Right lobe of liver (tissue), 4 donors: ENCODE results near the gene GMPR.

ENCODE experiments used
- POLR2A ChIP-seq: fragments of 450-650 bp; IDR thresholded peaks from one replicate; pipeline ENCODE4 v1.6.1; 2017; ENCODE audit warnings: antibody characterized with exemption, mild to moderate bottlenecking
- TF ChIP-seq, protein P1 (sequence below), 4 donors: fragments of 200-600 bp in 3 of 4; fragments of 450-650 bp in 1 of 4; IDR thresholded peaks; one replicate each; pipeline versions ENCODE4 v1.5.1 to v1.8.0; 2016 to 2022; ENCODE audit warnings: antibody characterized with exemption in 4 of 4, mild to moderate bottlenecking in 2 of 4
- donor health status: DM: no; HTN: no; CAD: no.
- donor health status: DM: no; HTN: no; CAD: no.
- donor health status: DM: no; HTN: yes; CAD: no.

DNA sequence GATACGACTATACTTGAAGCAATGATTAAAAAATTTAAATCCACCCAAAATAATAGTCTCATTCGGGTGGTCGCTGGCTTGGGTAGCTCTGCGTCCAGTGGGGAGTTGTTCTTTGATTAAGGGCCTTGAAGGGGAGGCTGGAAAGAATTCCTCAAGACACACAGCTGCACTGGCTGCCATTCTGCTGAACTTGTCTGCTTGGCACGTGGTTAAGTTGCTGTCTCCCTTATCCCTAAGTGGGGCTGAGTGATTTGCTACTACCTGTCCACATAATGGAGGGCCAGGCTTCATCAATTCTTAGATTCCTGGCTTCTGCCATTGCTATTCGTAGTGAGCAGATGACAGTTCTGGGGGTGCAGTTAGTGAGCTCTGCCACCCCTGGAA lies 98.5 kb downstream of the GMPR start:
- TF ChIP-seq, protein P1, sequence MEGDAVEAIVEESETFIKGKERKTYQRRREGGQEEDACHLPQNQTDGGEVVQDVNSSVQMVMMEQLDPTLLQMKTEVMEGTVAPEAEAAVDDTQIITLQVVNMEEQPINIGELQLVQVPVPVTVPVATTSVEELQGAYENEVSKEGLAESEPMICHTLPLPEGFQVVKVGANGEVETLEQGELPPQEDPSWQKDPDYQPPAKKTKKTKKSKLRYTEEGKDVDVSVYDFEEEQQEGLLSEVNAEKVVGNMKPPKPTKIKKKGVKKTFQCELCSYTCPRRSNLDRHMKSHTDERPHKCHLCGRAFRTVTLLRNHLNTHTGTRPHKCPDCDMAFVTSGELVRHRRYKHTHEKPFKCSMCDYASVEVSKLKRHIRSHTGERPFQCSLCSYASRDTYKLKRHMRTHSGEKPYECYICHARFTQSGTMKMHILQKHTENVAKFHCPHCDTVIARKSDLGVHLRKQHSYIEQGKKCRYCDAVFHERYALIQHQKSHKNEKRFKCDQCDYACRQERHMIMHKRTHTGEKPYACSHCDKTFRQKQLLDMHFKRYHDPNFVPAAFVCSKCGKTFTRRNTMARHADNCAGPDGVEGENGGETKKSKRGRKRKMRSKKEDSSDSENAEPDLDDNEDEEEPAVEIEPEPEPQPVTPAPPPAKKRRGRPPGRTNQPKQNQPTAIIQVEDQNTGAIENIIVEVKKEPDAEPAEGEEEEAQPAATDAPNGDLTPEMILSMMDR (IDR thresholded peaks at IDR 0.05): no peak
- TF ChIP-seq POLR2A: no peak
